Tibial nerve (tissue), 4 donors: ENCODE results near the gene BCAT1. TPM values are rescaled to one million over a fixed set of nuclear protein-coding genes. Genes with fewer than 3 reads are reported as not detected.
A peak's percentile ranks its signal among the peaks of the same experiment; 100 is the strongest.
"Not testable (repeated sequence)": the region's sequence is repeated elsewhere in the genome, so short reads cannot be mapped to it uniquely, and the experiment has no call there.

Source experiments
- DNase-seq, 2 donors: peaks; one replicate each; pipeline ENCODE4 v3.0.0-alpha.2; 2019; ENCODE audit warnings: low spot score in 2 of 2
- H3K27ac ChIP-seq, 4 donors: fragments of 200-600 bp; sonication (generic) in 3 of 4; one replicate each; pipeline ENCODE4 v1.5.1; 2017 to 2019; ENCODE audit warnings: mild to moderate bottlenecking in 1 of 4
- H3K27me3 ChIP-seq, 2 donors: fragments of 200-600 bp; sonication (generic) in 1 of 2; one replicate each; pipeline versions ENCODE4 v1.5.1 to v1.6.0; 2017 to 2019
- H3K36me3 ChIP-seq, 3 donors: fragments of 200-600 bp; sonication (generic); one replicate each; pipeline ENCODE4 v1.5.1; 2018 to 2019
- H3K4me1 ChIP-seq, 4 donors: fragments of 200-600 bp; sonication (generic) in 3 of 4; one replicate each; pipeline ENCODE4 v1.5.1; 2017 to 2019
- H3K4me3 ChIP-seq, 4 donors: fragments of 200-600 bp; sonication (generic) in 3 of 4; one replicate each; pipeline ENCODE4 v1.5.1; 2017 to 2019; ENCODE audit warnings: mild to moderate bottlenecking in 1 of 4, moderate library complexity in 1 of 4
- H3K9me3 ChIP-seq, 4 donors: fragments of 200-600 bp; sonication (generic) in 3 of 4; one replicate each; pipeline ENCODE4 v1.5.1; 2017 to 2019
- EP300 ChIP-seq, 2 donors: sonication (generic); formaldehyde crosslinking; IDR thresholded peaks; one replicate each; pipeline ENCODE4 v1.6.1; 2017; ENCODE audit warnings: antibody characterized with exemption in 2 of 2, mild to moderate bottlenecking in 1 of 2
- POLR2A ChIP-seq, 2 donors: fragments of 450-650 bp; IDR thresholded peaks; one replicate each; pipeline ENCODE4 v1.6.1; 2017; ENCODE audit warnings: antibody characterized with exemption in 2 of 2, mild to moderate bottlenecking in 2 of 2, moderate library complexity in 2 of 2
- WGBS, 2 donors: methylation state at CpG; one replicate each; pipeline ENCODE4 v1.1.5; 2018; 5-methylcytosine and 5-hydroxymethylcytosine counted together
- total RNA-seq, 4 donors: library from RNA; depleted of rRNA; stranded (reverse); fragments of >200 nt; gene quantifications; one replicate each; pipeline ENCODE4 v1.1.0, GENCODE V29; 2016
- TF ChIP-seq, protein P1 (sequence below), 5 experiments: fragments of 200-600 bp in 3 of 5; fragments of 450-650 bp in 2 of 5; sonication (generic) in 3 of 5; IDR thresholded peaks; one replicate each; pipeline ENCODE4 v1.5.1; 2016 to 2019; ENCODE audit warnings: antibody characterized with exemption in 5 of 5, mild to moderate bottlenecking in 3 of 5, moderate library complexity in 2 of 5

The BCAT1 gene
- total RNA-seq, 4 donors from 2014 or later, result 17.8 to 41.1 (median 35.0) TPM

DNA sequence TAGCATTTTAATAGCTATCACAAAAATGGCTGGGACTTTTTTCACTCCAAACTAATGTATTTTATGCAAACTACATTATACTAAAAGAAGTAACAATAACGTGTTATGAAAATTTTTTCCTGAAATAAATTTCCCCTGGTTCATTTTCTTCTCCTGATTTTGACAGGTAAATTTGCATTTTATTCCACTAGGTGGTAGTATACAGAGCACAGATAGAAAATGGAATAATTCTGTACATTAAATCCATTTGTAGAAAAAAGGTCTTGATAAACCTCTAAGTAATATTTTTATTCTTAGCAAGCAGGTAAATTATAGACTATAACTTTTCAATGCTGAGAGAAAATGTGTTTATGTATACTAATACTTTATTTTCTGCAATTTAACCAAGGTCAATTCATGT is 96.5 kb downstream of the BCAT1 start:
- TF ChIP-seq EP300 (IDR thresholded peaks at IDR 0.05), result no peak
- TF ChIP-seq, protein P1, sequence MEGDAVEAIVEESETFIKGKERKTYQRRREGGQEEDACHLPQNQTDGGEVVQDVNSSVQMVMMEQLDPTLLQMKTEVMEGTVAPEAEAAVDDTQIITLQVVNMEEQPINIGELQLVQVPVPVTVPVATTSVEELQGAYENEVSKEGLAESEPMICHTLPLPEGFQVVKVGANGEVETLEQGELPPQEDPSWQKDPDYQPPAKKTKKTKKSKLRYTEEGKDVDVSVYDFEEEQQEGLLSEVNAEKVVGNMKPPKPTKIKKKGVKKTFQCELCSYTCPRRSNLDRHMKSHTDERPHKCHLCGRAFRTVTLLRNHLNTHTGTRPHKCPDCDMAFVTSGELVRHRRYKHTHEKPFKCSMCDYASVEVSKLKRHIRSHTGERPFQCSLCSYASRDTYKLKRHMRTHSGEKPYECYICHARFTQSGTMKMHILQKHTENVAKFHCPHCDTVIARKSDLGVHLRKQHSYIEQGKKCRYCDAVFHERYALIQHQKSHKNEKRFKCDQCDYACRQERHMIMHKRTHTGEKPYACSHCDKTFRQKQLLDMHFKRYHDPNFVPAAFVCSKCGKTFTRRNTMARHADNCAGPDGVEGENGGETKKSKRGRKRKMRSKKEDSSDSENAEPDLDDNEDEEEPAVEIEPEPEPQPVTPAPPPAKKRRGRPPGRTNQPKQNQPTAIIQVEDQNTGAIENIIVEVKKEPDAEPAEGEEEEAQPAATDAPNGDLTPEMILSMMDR (IDR thresholded peaks at IDR 0.05), result peak in 3 of 5 experiments; percentile 9 to 32 (median 29)
- TF ChIP-seq POLR2A (IDR thresholded peaks at IDR 0.05), result no peak
- no peak for DNase-seq
- 68 to 79% methylated on average over 1 of the region's 1 CpG for WGBS, 2 donors
- no peak overlapping the region for H3K27ac ChIP-seq
- H3K4me1 ChIP-seq, result no peaks in the 10 kb centered on the region
- no peaks in the 10 kb centered on the region for H3K27me3 ChIP-seq
- H3K4me3 ChIP-seq, result no peak overlapping the region
- H3K9me3 ChIP-seq, result no peaks in the 10 kb centered on the region
- no peaks in the 10 kb centered on the region for H3K36me3 ChIP-seq

DNA sequence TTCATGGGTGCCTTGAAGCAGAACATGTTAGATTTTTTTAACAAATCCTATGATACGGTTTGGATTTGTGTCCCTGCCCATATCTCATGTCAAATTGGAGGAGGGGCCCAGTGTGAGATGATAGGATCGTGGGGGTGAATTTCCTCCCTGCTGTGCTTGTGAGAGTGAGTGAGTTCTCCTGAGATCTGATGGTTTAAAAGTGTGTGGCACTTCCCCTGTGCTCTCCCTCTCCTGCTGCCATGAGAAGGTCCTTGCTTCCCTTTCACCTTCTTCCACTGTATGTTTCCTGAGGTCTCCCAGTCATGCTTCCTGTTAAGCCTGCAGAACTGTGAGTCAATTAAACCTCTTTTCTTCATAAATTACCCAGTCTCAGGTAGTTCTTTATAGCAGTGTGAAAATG is 97.0 kb downstream of the BCAT1 start:
- WGBS, 2 donors, result 55 to 56% methylated on average over 2 of the region's 2 CpGs

DNA sequence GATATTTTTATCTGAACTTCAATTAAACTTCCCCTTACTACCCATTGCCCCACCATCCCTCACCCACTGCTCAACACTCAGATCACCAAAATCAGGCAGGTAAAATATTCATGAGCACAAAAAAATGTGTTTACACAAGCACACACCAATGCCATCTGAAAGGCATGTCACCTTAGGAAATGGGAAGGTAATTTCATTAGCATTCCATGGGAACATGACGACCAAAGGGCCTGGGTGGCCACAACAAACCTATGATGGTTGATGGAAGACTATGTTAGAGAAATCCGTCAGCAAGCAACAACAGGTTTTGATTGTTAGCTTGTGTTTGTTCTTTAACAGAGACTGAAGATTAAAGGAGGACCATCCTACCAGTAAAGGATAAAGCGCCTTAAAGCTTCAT is 97.6 kb downstream of the BCAT1 start:
- no peaks in the 10 kb centered on the region for H3K36me3 ChIP-seq
- H3K27me3 ChIP-seq, result no peaks in the 10 kb centered on the region
- H3K4me1 ChIP-seq, result no peaks in the 10 kb centered on the region
- DNase-seq, result no peak
- no peak overlapping the region for H3K27ac ChIP-seq
- WGBS, 2 donors, result 92 to 99% methylated on average over 3 of the region's 3 CpGs
- no peaks in the 10 kb centered on the region for H3K9me3 ChIP-seq
- no peak for TF ChIP-seq EP300 (IDR thresholded peaks at IDR 0.05)
- TF ChIP-seq, protein P1 (IDR thresholded peaks at IDR 0.05), result no peak
- no peak for TF ChIP-seq POLR2A (IDR thresholded peaks at IDR 0.05)
- H3K4me3 ChIP-seq, result no peak overlapping the region

More for the DNA sequence above, 97.0 kb downstream of the BCAT1 start:
- DNase-seq, H3K4me3 ChIP-seq, H3K36me3 ChIP-seq, H3K27ac ChIP-seq, H3K9me3 ChIP-seq, H3K4me1 ChIP-seq, H3K27me3 ChIP-seq: not testable (repeated sequence)

DNA sequence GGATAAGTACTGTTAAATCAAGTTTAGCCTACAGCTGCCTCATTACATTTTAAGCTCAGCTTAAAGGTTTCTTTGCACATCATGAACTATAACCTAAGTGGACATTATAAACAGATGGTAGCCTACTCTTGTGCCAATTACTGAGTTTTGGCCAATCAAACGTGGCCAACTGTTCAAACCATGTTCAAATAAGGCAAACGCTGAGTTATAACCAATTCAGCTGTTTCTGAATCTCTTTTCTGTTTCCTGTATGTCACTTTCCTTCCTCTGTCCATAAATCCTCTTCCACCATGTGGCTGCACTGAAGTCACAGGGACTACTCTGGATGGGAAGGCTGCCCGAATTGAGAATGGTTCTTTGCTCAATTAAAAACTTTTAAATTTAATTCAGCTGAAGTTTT is 98.4 kb downstream of the BCAT1 start:
- WGBS, 2 donors, result 49 to 54% methylated on average over 3 of the region's 3 CpGs
- Histone ChIP-seq H3K4me1 (no peaks in the 10 kb centered on the region), H3K27ac (no peak overlapping the region), H3K9me3 (no peaks in the 10 kb centered on the region), H3K27me3 (no peaks in the 10 kb centered on the region), H3K4me3 (no peak overlapping the region), H3K36me3 (no peaks in the 10 kb centered on the region)
- DNase-seq, result no peak
- TF ChIP-seq, protein P1 (IDR thresholded peaks at IDR 0.05), result no peak
- TF ChIP-seq POLR2A (IDR thresholded peaks at IDR 0.05) (no peak), EP300 (IDR thresholded peaks at IDR 0.05) (no peak)

DNA sequence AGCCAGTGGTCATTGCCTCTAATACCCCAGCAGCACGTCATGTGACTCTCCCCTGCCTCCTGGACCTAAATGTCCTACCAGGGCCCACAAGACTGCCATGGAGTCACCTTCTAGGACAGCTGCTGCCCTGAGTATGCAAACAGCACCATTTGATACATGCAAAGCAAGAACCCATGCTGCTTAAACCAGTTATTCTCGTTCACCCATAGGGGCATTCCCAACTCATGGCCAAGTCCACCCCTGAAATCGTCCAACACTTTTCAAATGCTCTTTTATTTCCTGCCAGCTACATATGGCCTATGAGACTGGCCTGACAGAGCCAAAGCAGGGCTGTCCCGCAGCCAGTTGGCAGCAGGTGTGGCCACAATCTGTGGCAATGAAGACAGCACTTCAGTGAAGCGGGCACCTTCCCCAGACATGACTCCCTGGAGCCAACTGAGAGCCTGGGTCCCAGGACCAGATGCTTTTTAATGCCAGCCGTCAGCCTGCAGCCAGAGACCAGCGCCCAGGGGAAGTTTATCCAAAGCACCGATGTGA is 99.9 kb downstream of the BCAT1 start:
- 91 to 95% methylated on average over 8 of the region's 8 CpGs for WGBS, 2 donors
- no peak overlapping the region for H3K4me3 ChIP-seq
- H3K9me3 ChIP-seq, result no peaks in the 10 kb centered on the region
- DNase-seq, result no peak
- H3K4me1 ChIP-seq, result no peaks in the 10 kb centered on the region
- TF ChIP-seq POLR2A (IDR thresholded peaks at IDR 0.05), result no peak
- H3K27ac ChIP-seq, result no peak overlapping the region
- H3K27me3 ChIP-seq, result no peaks in the 10 kb centered on the region
- H3K36me3 ChIP-seq, result no peaks in the 10 kb centered on the region

DNA sequence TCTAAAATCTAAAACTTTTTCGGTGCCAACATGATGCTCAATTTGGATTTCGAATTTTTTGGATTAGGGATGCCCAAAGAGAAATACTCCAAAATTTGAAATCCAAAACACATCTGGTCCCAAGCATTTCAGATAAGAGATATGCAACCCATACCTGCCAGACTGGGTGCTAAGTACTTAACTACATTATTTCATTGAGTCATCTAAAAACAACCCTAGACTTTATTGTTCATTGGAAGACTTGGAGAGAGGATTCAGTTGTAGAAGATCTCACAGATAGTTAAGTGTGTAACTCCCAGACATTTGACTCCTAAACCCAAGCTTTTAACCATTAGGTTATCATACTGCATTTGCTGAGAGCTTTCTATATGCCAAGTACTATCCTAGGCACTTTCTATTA is 102.2 kb downstream of the BCAT1 start:
- no peak overlapping the region for H3K27ac ChIP-seq
- no peaks in the 10 kb centered on the region for H3K36me3 ChIP-seq
- no peak for DNase-seq
- no peaks in the 10 kb centered on the region for H3K4me1 ChIP-seq
- WGBS, 2 donors, result 94 to 97% methylated on average over 2 of the region's 2 CpGs
- H3K27me3 ChIP-seq, result no peaks in the 10 kb centered on the region
- H3K9me3 ChIP-seq, result no peaks in the 10 kb centered on the region
- H3K4me3 ChIP-seq, result no peak overlapping the region
- TF ChIP-seq POLR2A (IDR thresholded peaks at IDR 0.05) (no peak), EP300 (IDR thresholded peaks at IDR 0.05) (no peak)
- TF ChIP-seq, protein P1 (IDR thresholded peaks at IDR 0.05), result no peak
